Immature natural killer cell (primary cell): ENCODE results near the gene TNFSF10. TPM values are rescaled to one million over a fixed set of nuclear protein-coding genes. Genes with fewer than 3 reads are reported as not detected.
"Not testable (repeated sequence)": the region's sequence is repeated elsewhere in the genome, so short reads cannot be mapped to it uniquely, and the experiment has no call there.

ENCODE experiments used
- DNase-seq, 3 donors: peaks; one replicate each; pipeline ENCODE4 v3.0.0; 2022; ENCODE audit warnings: mixed read lengths in 1 of 3
- H3K27ac Mint-ChIP-seq, 6 donors: one replicate each; pipeline ENCODE4 v1.8.0; 2020; ENCODE audit warnings: mixed read lengths in 6 of 6, mild to moderate bottlenecking in 5 of 6, inconsistent platforms in 4 of 6, moderate library complexity in 3 of 6
- H3K27me3 Mint-ChIP-seq, 3 donors: one replicate each; pipeline ENCODE4 v1.8.0; 2020 to 2021; ENCODE audit warnings: low read depth in 3 of 3, mild to moderate bottlenecking in 3 of 3, mixed read lengths in 3 of 3, moderate library complexity in 3 of 3, inconsistent platforms in 1 of 3
- H3K36me3 Mint-ChIP-seq, 3 donors: one replicate each; pipeline ENCODE4 v1.8.0; 2020; ENCODE audit warnings: mixed read lengths in 3 of 3, inconsistent platforms in 2 of 3, mild to moderate bottlenecking in 2 of 3
- H3K4me1 Mint-ChIP-seq, 2 donors: one replicate each; pipeline ENCODE4 v1.8.0; 2020; ENCODE audit warnings: inconsistent platforms in 2 of 2, mild to moderate bottlenecking in 2 of 2, mixed read lengths in 2 of 2, moderate library complexity in 1 of 2
- H3K4me3 Mint-ChIP-seq, 5 donors: one replicate each; pipeline ENCODE4 v1.8.0; 2020; ENCODE audit warnings: mild to moderate bottlenecking in 5 of 5, mixed read lengths in 5 of 5, inconsistent platforms in 3 of 5, moderate library complexity in 3 of 5
- H3K9me3 Mint-ChIP-seq, 6 donors: one replicate each; pipeline ENCODE4 v1.8.0; 2020; ENCODE audit warnings: mild to moderate bottlenecking in 6 of 6, mixed read lengths in 6 of 6, inconsistent platforms in 4 of 6, moderate library complexity in 3 of 6
- polyA plus RNA-seq, 3 donors: library from polyadenylated mRNA; unstranded; fragments of 300-500 nt; fragmentation: Illumina TruSeq; gene quantifications; one replicate each; pipeline ENCODE4 v1.2.3, GENCODE V29; 2021

The TNFSF10 gene
- 10 to 100 TPM; 30.8 to 49.7 (median 44.6) TPM for polyA plus RNA-seq

GRCh38 chr3:172522871-172523818, at the start of gene TNFSF10:
TNFSF10 (minus strand) TSS chr3:172523430; CDS start chr3:172523384, 46 bp downstream.
- peak; percentile 71 to 76 (median 75) for DNase-seq
- Mint-ChIP-seq H3K9me3 (no peaks in the 10 kb centered on the region), H3K27me3 (peaks cover 0 to 2% (median 0%) of the 10 kb centered on the region in 3 donors), H3K36me3 (peaks cover 0 to 2% (median 2%) of the 10 kb centered on the region in 3 donors), H3K4me1 (peaks cover 50 to 58% of the 10 kb centered on the region in 2 donors), H3K27ac (peak within 1 kb of the TSS; percentile 87 to 98 (median 94)), H3K4me3 (peak within 1 kb of the TSS; percentile 92 to 98 (median 93))

- DNase-seq: no peak
- H3K4me3 Mint-ChIP-seq: no peak overlapping the region
- no peaks in the 10 kb centered on the region for H3K4me1 Mint-ChIP-seq
- peaks cover 0 to 4% (median 0%) of the 10 kb centered on the region in 3 donors for H3K27me3 Mint-ChIP-seq
- no peak overlapping the region for H3K27ac Mint-ChIP-seq
- H3K9me3 Mint-ChIP-seq: peaks cover 0 to 10% (median 4%) of the 10 kb centered on the region in 6 donors
- peaks cover 0 to 12% (median 6%) of the 10 kb centered on the region in 3 donors for H3K36me3 Mint-ChIP-seq
These were observed 46.1 kb upstream of the TNFSF10 start for GRCh38 chr3:172569128-172570008.

- no peak overlapping the region for H3K4me3 Mint-ChIP-seq
- peaks cover 0 to 5% of the 10 kb centered on the region in 2 donors for H3K4me1 Mint-ChIP-seq
- H3K27ac Mint-ChIP-seq: no peak overlapping the region
- H3K9me3 Mint-ChIP-seq: peaks cover 0 to 10% (median 4%) of the 10 kb centered on the region in 6 donors
- H3K36me3 Mint-ChIP-seq: peaks cover 0 to 12% (median 6%) of the 10 kb centered on the region in 3 donors
- H3K27me3 Mint-ChIP-seq: peaks cover 0 to 4% (median 0%) of the 10 kb centered on the region in 3 donors
- DNase-seq: no peak
These were observed 45.5 kb upstream of the TNFSF10 start for GRCh38 chr3:172568701-172569100.

GRCh38 chr3:172566785-172567184, 43.6 kb upstream of the TNFSF10 start:
- not testable (repeated sequence) for H3K27ac Mint-ChIP-seq, H3K9me3 Mint-ChIP-seq, H3K27me3 Mint-ChIP-seq, H3K4me3 Mint-ChIP-seq, DNase-seq, H3K36me3 Mint-ChIP-seq
- peaks cover 15 to 24% of the 10 kb centered on the region in 2 donors for H3K4me1 Mint-ChIP-seq

- Mint-ChIP-seq H3K4me1 (peaks cover 16 to 26% of the 10 kb centered on the region in 2 donors), H3K27me3 (peaks cover 0 to 2% (median 2%) of the 10 kb centered on the region in 3 donors), H3K9me3 (no peaks in the 10 kb centered on the region), H3K36me3 (no peaks in the 10 kb centered on the region), H3K4me3 (no peak overlapping the region), H3K27ac (no peak overlapping the region)
- DNase-seq: no peak
These were observed 41.3 kb upstream of the TNFSF10 start for GRCh38 chr3:172564499-172564898.

GRCh38 chr3:172562871-172563865, 39.9 kb upstream of the TNFSF10 start:
- no peaks in the 10 kb centered on the region for H3K36me3 Mint-ChIP-seq

GRCh38 chr3:172561897-172562640, 38.8 kb upstream of the TNFSF10 start:
- Mint-ChIP-seq H3K27me3 (peaks cover 2% of the 10 kb centered on the region in 3 donors), H3K9me3 (no peaks in the 10 kb centered on the region), H3K4me1 (peaks cover 31 to 46% of the 10 kb centered on the region in 2 donors), H3K4me3 (peak overlapping the region in 2 of 5 donors; percentile 38 to 57), H3K27ac (peak overlapping the region in 3 of 6 donors; percentile 7 to 69 (median 23)), H3K36me3 (no peaks in the 10 kb centered on the region)
- no peak for DNase-seq

More at GRCh38 chr3:172562871-172563865, 39.9 kb upstream of the TNFSF10 start:
- peak overlapping the region; percentile 37 to 89 (median 76) for H3K27ac Mint-ChIP-seq
- peaks cover 0 to 2% (median 2%) of the 10 kb centered on the region in 3 donors for H3K27me3 Mint-ChIP-seq
- peak overlapping the region; percentile 49 to 84 (median 57) for H3K4me3 Mint-ChIP-seq
- peak in 2 of 3 donors; percentile 17 to 22 for DNase-seq
- peaks cover 21 to 35% of the 10 kb centered on the region in 2 donors for H3K4me1 Mint-ChIP-seq
- no peaks in the 10 kb centered on the region for H3K9me3 Mint-ChIP-seq

- no peak for DNase-seq
- no peaks in the 10 kb centered on the region for H3K9me3 Mint-ChIP-seq
- H3K36me3 Mint-ChIP-seq: peaks cover 0 to 3% (median 0%) of the 10 kb centered on the region in 3 donors
- peaks cover 2% of the 10 kb centered on the region in 3 donors for H3K27me3 Mint-ChIP-seq
- H3K4me1 Mint-ChIP-seq: peaks cover 33 to 48% of the 10 kb centered on the region in 2 donors
- H3K27ac Mint-ChIP-seq: no peak overlapping the region
- no peak overlapping the region for H3K4me3 Mint-ChIP-seq
These were observed 37.4 kb upstream of the TNFSF10 start for GRCh38 chr3:172560586-172560985.

- peaks cover 2% of the 10 kb centered on the region in 3 donors for H3K27me3 Mint-ChIP-seq
- no peak for DNase-seq
- no peak overlapping the region for H3K4me3 Mint-ChIP-seq
- H3K36me3 Mint-ChIP-seq: peaks cover 0 to 3% (median 0%) of the 10 kb centered on the region in 3 donors
- H3K4me1 Mint-ChIP-seq: peaks cover 33 to 48% of the 10 kb centered on the region in 2 donors
- no peak overlapping the region for H3K27ac Mint-ChIP-seq
- no peaks in the 10 kb centered on the region for H3K9me3 Mint-ChIP-seq
These were observed 36.8 kb upstream of the TNFSF10 start for GRCh38 chr3:172560026-172560425.

- no peak for DNase-seq
- peaks cover 2 to 3% (median 2%) of the 10 kb centered on the region in 3 donors for H3K27me3 Mint-ChIP-seq
- H3K4me1 Mint-ChIP-seq: peaks cover 33 to 45% of the 10 kb centered on the region in 2 donors
- no peaks in the 10 kb centered on the region for H3K9me3 Mint-ChIP-seq
- peaks cover 0 to 3% (median 0%) of the 10 kb centered on the region in 3 donors for H3K36me3 Mint-ChIP-seq
- peak overlapping the region in 1 of 5 donors; percentile 26 for H3K4me3 Mint-ChIP-seq
- H3K27ac Mint-ChIP-seq: no peak overlapping the region
These were observed 35.8 kb upstream of the TNFSF10 start for GRCh38 chr3:172559020-172559419.

- H3K4me1 Mint-ChIP-seq: peaks cover 26 to 32% of the 10 kb centered on the region in 2 donors
- H3K36me3 Mint-ChIP-seq: peaks cover 0 to 3% (median 0%) of the 10 kb centered on the region in 3 donors
- DNase-seq: peak in 1 of 3 donors; percentile 7
- H3K9me3 Mint-ChIP-seq: no peaks in the 10 kb centered on the region
- peak overlapping the region in 2 of 5 donors; percentile 36 to 51 for H3K4me3 Mint-ChIP-seq
- peak overlapping the region in 3 of 6 donors; percentile 43 to 63 (median 50) for H3K27ac Mint-ChIP-seq
- peaks cover under 1 to 3% (median under 1%) of the 10 kb centered on the region in 3 donors for H3K27me3 Mint-ChIP-seq
These were observed 34.4 kb upstream of the TNFSF10 start for GRCh38 chr3:172557515-172558220.
